Fibroblast of skin of right biceps (primary cell): ENCODE data around the gene NDC1.
"Not testable (repeated sequence)": the region's sequence is repeated elsewhere in the genome, so short reads cannot be mapped to it uniquely, and the experiment has no call there.

Experiments
- DNase-seq: peaks from one replicate; pipeline ENCODE4 v3.0.0-alpha.2; 2013

NDC1 gene

GRCh38 chr1:53763911-53764310 lies 74.2 kb downstream of the NDC1 start:
- no peak for DNase-seq

GRCh38 chr1:53763461-53763860 lies 74.6 kb downstream of the NDC1 start:
- no peak for DNase-seq

- DNase-seq, result not testable (repeated sequence)
Measured at GRCh38 chr1:53760497-53760896, 77.6 kb downstream of the NDC1 start.

- no peak for DNase-seq
Measured at GRCh38 chr1:53755874-53756273, 82.2 kb downstream of the NDC1 start.

GRCh38 chr1:53754484-53755312 lies 83.4 kb downstream of the NDC1 start:
- peak; percentile 74 for DNase-seq

GRCh38 chr1:53752281-53752680 lies 85.8 kb downstream of the NDC1 start:
- DNase-seq, result no peak

GRCh38 chr1:53747841-53748240 lies 90.3 kb downstream of the NDC1 start:
- no peak for DNase-seq

- peak; percentile 88 for DNase-seq
Measured at GRCh38 chr1:53740621-53741105, 97.4 kb downstream of the NDC1 start.

- DNase-seq, result peak; percentile 92
Measured at GRCh38 chr1:53739109-53739681, 98.9 kb downstream of the NDC1 start, which contains the start of gene GLIS1. Gene GLIS1, minus strand, starts transcription at chr1:53739164. Its CDS starts 1,100 bp downstream, at chr1:53738064.

- DNase-seq, result peak; percentile 22
Measured at GRCh38 chr1:53738205-53739108, 99.6 kb downstream of the NDC1 start.

- DNase-seq, result peak; percentile 30
Measured at GRCh38 chr1:53737648-53738204, 100.4 kb downstream of the NDC1 start.

GRCh38 chr1:53736290-53736689 lies 101.8 kb downstream of the NDC1 start:
- DNase-seq, result peak; percentile 87

- DNase-seq, result no peak
Measured at GRCh38 chr1:53735681-53736080, 102.4 kb downstream of the NDC1 start.

- DNase-seq, result peak; percentile 27
Measured at GRCh38 chr1:53735261-53735660, 102.8 kb downstream of the NDC1 start.

GRCh38 chr1:53734650-53735211 lies 103.4 kb downstream of the NDC1 start:
- DNase-seq, result peak; percentile 71

GRCh38 chr1:53733975-53734649 lies 104.0 kb downstream of the NDC1 start:
- peak; percentile 85 for DNase-seq

GRCh38 chr1:53733447-53733931 lies 104.6 kb downstream of the NDC1 start:
- peak; percentile 55 for DNase-seq

GRCh38 chr1:53732912-53733317 lies 105.2 kb downstream of the NDC1 start:
- peak; percentile 96 for DNase-seq

GRCh38 chr1:53732409-53732808 lies 105.7 kb downstream of the NDC1 start:
- DNase-seq, result peak; percentile 16

- peak; percentile 64 for DNase-seq
Measured at GRCh38 chr1:53731779-53732305, 106.3 kb downstream of the NDC1 start.

- peak; percentile 54 for DNase-seq
Measured at GRCh38 chr1:53731043-53731600, 107.0 kb downstream of the NDC1 start.
